ENCODE measurements around the gene RNF11.

DNA sequence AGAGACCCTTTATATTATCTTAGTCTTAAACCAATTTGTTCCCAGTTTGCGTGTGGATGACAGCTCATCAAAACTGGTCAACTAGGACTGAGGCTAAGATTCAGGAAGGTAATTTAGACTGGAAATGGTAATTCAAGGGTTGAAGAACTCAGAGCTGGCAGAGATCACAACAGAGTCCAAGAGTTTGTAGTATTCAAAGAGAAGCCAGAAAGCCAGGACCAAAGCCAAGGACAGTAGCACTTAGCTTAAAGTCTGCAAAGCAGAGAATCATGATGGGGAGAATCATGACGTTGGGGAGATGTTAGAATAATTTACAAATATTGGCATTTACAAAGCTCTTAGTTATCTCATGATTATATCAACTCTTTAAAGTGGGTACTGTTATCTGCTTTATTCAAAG, 32.6 kb downstream of the RNF11 start:
- TF ChIP-seq, protein P1, sequence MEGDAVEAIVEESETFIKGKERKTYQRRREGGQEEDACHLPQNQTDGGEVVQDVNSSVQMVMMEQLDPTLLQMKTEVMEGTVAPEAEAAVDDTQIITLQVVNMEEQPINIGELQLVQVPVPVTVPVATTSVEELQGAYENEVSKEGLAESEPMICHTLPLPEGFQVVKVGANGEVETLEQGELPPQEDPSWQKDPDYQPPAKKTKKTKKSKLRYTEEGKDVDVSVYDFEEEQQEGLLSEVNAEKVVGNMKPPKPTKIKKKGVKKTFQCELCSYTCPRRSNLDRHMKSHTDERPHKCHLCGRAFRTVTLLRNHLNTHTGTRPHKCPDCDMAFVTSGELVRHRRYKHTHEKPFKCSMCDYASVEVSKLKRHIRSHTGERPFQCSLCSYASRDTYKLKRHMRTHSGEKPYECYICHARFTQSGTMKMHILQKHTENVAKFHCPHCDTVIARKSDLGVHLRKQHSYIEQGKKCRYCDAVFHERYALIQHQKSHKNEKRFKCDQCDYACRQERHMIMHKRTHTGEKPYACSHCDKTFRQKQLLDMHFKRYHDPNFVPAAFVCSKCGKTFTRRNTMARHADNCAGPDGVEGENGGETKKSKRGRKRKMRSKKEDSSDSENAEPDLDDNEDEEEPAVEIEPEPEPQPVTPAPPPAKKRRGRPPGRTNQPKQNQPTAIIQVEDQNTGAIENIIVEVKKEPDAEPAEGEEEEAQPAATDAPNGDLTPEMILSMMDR (IDR thresholded peaks at IDR 0.05; ENCODE audit: insufficient read depth, low read length, poor library complexity, severe bottlenecking): no peak
- no peak for TF ChIP-seq EZH2phosphoT487 (conservative IDR thresholded peaks at IDR 0.05; ENCODE audit: low read length)
